Caco-2 (cell line): ENCODE measurements around the gene ZNF564. TPM values are rescaled to one million over a fixed set of nuclear protein-coding genes. Genes with fewer than 3 reads are reported as not detected.

ENCODE experiments used
- BruUV-seq: library from RNA; stranded (reverse); fragments of 400-500 nt; replicated peaks from 2 replicates; lab custom pipeline; 2021; lab: Mats Ljungman, UMichigan
- CTCF ChIA-PET: fragments of 300-600 bp; sonication (Branson Sonifier 250); formaldehyde crosslinking; loops from one replicate; lab custom pipeline; 2022; ENCODE audit warnings: antibody characterized with exemption; lab: Charles Lee
- POLR2A ChIA-PET: fragments of 300-600 bp; sonication (Branson Sonifier 250); formaldehyde crosslinking; loops from one replicate; lab custom pipeline; 2022; ENCODE audit warnings: antibody characterized with exemption; lab: Charles Lee
- DNase-seq, 2 experiments: peaks; one replicate each; pipeline versions ENCODE4 v3.0.0 to v3.0.0-alpha.2; 2020 to 2022
- H3K27me3 ChIP-seq: replicated peaks from 2 replicates; pipeline ENCODE4 v1.6.0; 2011; ENCODE audit warnings: low read length; ENCODE audit not compliant: control insufficient read depth, insufficient read depth
- H3K36me3 ChIP-seq: 2 replicates; pipeline ENCODE4 v1.5.1; 2011; ENCODE audit warnings: low read length; ENCODE audit not compliant: control insufficient read depth, insufficient read depth
- H3K4me1 ChIP-seq: fragments of 250-450 bp; sonication (Bioruptor Pico); 2 replicates; pipeline ENCODE4 v1.5.1; 2020; ENCODE audit warnings: mild to moderate bottlenecking
- H3K4me3 ChIP-seq: 2 replicates; pipeline ENCODE4 v1.5.1; 2011; ENCODE audit warnings: low read depth, mild to moderate bottlenecking, control low read depth, low read length
- H3K9me3 ChIP-seq: fragments of 250-450 bp; sonication (Bioruptor Pico); 2 replicates; pipeline ENCODE4 v1.5.1; 2020; ENCODE audit warnings: mild to moderate bottlenecking, moderate library complexity
- H3K27ac Mint-ChIP-seq: one replicate; pipeline ENCODE4 v1.8.0; 2022; ENCODE audit warnings: mixed read lengths; ENCODE audit not compliant: unreplicated experiment
- H3K27me3 Mint-ChIP-seq: one replicate; pipeline ENCODE4 v1.8.0; 2022; ENCODE audit warnings: mixed read lengths; ENCODE audit not compliant: insufficient read depth, unreplicated experiment
- H3K36me3 Mint-ChIP-seq: one replicate; pipeline ENCODE4 v1.8.0; 2022; ENCODE audit warnings: mild to moderate bottlenecking, mixed read lengths; ENCODE audit not compliant: insufficient read depth, unreplicated experiment
- H3K4me1 Mint-ChIP-seq: one replicate; pipeline ENCODE4 v1.8.0; 2022; ENCODE audit warnings: low read depth, mixed read lengths; ENCODE audit not compliant: unreplicated experiment
- H3K4me3 Mint-ChIP-seq: one replicate; pipeline ENCODE4 v1.8.0; 2022; ENCODE audit warnings: mild to moderate bottlenecking, moderate library complexity, mixed read lengths; ENCODE audit not compliant: unreplicated experiment
- H3K9me3 Mint-ChIP-seq: one replicate; pipeline ENCODE4 v1.8.0; 2022; ENCODE audit warnings: mixed read lengths; ENCODE audit not compliant: unreplicated experiment
- CTCF ChIP-seq, 2 experiments: fragments of 200-600 bp in 1 of 2; IDR thresholded peaks; 1 replicate in 1 of 2; 2 replicates in 1 of 2; pipeline versions ENCODE4 v1.5.1 to v1.8.0; 2011 to 2022; ENCODE audit warnings: antibody characterized with exemption in 1 of 2, control low read depth in 1 of 2, inconsistent platforms in 1 of 2, low read depth in 1 of 2, low read length in 1 of 2, mild to moderate bottlenecking in 1 of 2, moderate library complexity in 1 of 2; ENCODE audit not compliant: insufficient read depth in 1 of 2, severe bottlenecking in 1 of 2, unreplicated experiment in 1 of 2
- intact Hi-C: fragments of 100-400 bp; cut with micrococcal nuclease; formaldehyde crosslinking; loops from one replicate; pipeline ENCODE4 v1.10.0; 2022; ENCODE audit not compliant: unreplicated experiment
- total RNA-seq: library from RNA; stranded (reverse); gene quantifications from 2 replicates; pipeline ENCODE4 v1.2.3, GENCODE V29; 2022

ZNF564 gene
- total RNA-seq, 1 experiment from 2014 or later = 11.6 TPM

- CTCF ChIA-PET = no interaction called here
- Histone ChIP-seq H3K4me1 (no peaks in the 10 kb centered on the region), H3K9me3 (no peaks in the 10 kb centered on the region), H3K4me3 (peak overlapping the region; percentile 75), H3K36me3 (no peaks in the 10 kb centered on the region), H3K27me3 (no peaks in the 10 kb centered on the region)
- no TSS peak for BruUV-seq
- no peaks in the 10 kb centered on the region for H3K4me1 Mint-ChIP-seq
- no peak for DNase-seq
- H3K9me3 Mint-ChIP-seq = peaks cover 13% of the 10 kb centered on the region
- no peak for TF ChIP-seq CTCF (IDR thresholded peaks at IDR 0.05; ENCODE audit: insufficient read depth in 1 of 2, low read depth in 1 of 2, low read length in 1 of 2, severe bottlenecking in 1 of 2, unreplicated experiment in 1 of 2)
- POLR2A ChIA-PET = interaction anchor here (1.4 kb wide), 1 partner anchor 11 kb away, joined by 8 read pairs; no protein-coding TSS in a partner anchor
- H3K36me3 Mint-ChIP-seq = peaks cover 8% of the 10 kb centered on the region
- H3K4me3 Mint-ChIP-seq = peak overlapping the region; percentile 93
- intact Hi-C loops = loop anchor here (1.0 kb wide), 1 partner anchor 83 kb away; the partner anchor contains the start of gene ZNF799
- no peaks in the 10 kb centered on the region for H3K27me3 Mint-ChIP-seq
- peak overlapping the region; percentile 73 for H3K27ac Mint-ChIP-seq
Measured at GRCh38 chr19:12484011-12484370, 67.3 kb downstream of the ZNF564 start.

GRCh38 chr19:12482509-12482886 is 68.8 kb downstream of the ZNF564 start:
- POLR2A ChIA-PET = interaction anchor here (0.5 kb wide), 1 partner anchor 194 kb away, joined by 4 read pairs; no protein-coding TSS in a partner anchor

GRCh38 chr19:12481781-12482508 is 69.3 kb downstream of the ZNF564 start:
- intact Hi-C loops = no loop called here
- H3K9me3 ChIP-seq = no peaks in the 10 kb centered on the region
- no peak overlapping the region for H3K4me3 Mint-ChIP-seq
- DNase-seq = no peak
- no peaks in the 10 kb centered on the region for H3K36me3 ChIP-seq
- no peak for TF ChIP-seq CTCF (IDR thresholded peaks at IDR 0.05; ENCODE audit: insufficient read depth in 1 of 2, low read depth in 1 of 2, low read length in 1 of 2, severe bottlenecking in 1 of 2, unreplicated experiment in 1 of 2)
- POLR2A ChIA-PET = no interaction called here
- H3K4me3 ChIP-seq = no peak overlapping the region
- CTCF ChIA-PET = interaction anchor here (0.5 kb wide), 1 partner anchor 116 kb away, joined by 3 read pairs; the partner anchor contains the start of gene ZNF442
- H3K27me3 ChIP-seq = no peaks in the 10 kb centered on the region
- no peaks in the 10 kb centered on the region for H3K4me1 Mint-ChIP-seq
- peaks cover 13% of the 10 kb centered on the region for H3K9me3 Mint-ChIP-seq
- BruUV-seq = no TSS peak
- no peaks in the 10 kb centered on the region for H3K27me3 Mint-ChIP-seq
- no peaks in the 10 kb centered on the region for H3K4me1 ChIP-seq
- H3K27ac Mint-ChIP-seq = no peak overlapping the region
- H3K36me3 Mint-ChIP-seq = peaks cover 8% of the 10 kb centered on the region

More at GRCh38 chr19:12482509-12482886, 68.8 kb downstream of the ZNF564 start:
- intact Hi-C loops = no loop called here
- Mint-ChIP-seq H3K4me1 (no peaks in the 10 kb centered on the region), H3K9me3 (peaks cover 13% of the 10 kb centered on the region), H3K36me3 (peaks cover 8% of the 10 kb centered on the region), H3K4me3 (no peak overlapping the region), H3K27ac (no peak overlapping the region), H3K27me3 (no peaks in the 10 kb centered on the region)
- BruUV-seq = no TSS peak
- H3K27me3 ChIP-seq = no peaks in the 10 kb centered on the region
- no peak for DNase-seq
- CTCF ChIA-PET = interaction anchor here (0.5 kb wide), 1 partner anchor 117 kb away, joined by 3 read pairs; the partner anchor contains the start of gene ZNF442
- H3K4me3 ChIP-seq = no peak overlapping the region
- H3K9me3 ChIP-seq = no peaks in the 10 kb centered on the region
- H3K36me3 ChIP-seq = no peaks in the 10 kb centered on the region
- no peak for TF ChIP-seq CTCF (IDR thresholded peaks at IDR 0.05; ENCODE audit: insufficient read depth in 1 of 2, low read depth in 1 of 2, low read length in 1 of 2, severe bottlenecking in 1 of 2, unreplicated experiment in 1 of 2)
- H3K4me1 ChIP-seq = no peaks in the 10 kb centered on the region
